ENCODE results near the gene POU2F3.

The POU2F3 gene

GRCh38 chr11:120220747-120221037 is 19.2 kb upstream of the POU2F3 start:
- no peak for DNase-seq (ENCODE audit: low read depth)
- no peak overlapping the region for H3K4me3 ChIP-seq (ENCODE audit: low read length)
- TF ChIP-seq CTCF (IDR thresholded peaks at IDR 0.05; ENCODE audit: insufficient read depth, low read depth, low read length, missing control alignments), result no peak

DNA sequence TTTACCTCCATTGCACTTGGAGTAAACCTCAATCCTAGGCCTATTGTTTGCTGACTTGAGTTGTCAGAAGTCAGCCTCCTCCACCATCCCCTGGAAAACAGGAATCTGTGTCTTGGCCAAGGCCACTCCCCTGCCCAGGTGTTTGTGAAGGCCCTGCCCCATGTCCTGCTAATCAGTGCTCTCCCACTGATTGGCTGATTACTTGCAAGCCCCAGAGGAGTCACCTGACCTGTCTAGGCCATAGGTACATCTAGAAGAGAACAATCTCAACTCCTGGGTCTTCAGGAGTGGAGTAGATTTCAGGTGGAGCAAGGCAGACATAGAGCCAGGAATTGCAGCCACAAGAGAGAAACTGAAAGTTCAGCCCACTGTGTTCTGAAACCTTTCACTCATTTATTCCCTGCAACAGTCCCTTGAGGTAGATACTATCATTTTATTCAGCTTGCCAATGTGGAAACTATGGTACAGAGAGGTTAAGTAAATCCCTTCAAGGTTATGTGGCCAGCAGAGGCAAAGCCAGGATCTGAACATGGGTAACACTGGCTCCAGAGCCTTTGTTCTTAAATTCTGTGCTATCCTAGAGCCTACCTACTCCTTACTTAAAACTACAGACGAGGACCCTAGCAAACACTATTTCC is 18.7 kb upstream of the POU2F3 start:
- DNase-seq (ENCODE audit: low read depth), result no peak
- no peak for TF ChIP-seq CTCF (IDR thresholded peaks at IDR 0.05; ENCODE audit: insufficient read depth, low read depth, low read length, missing control alignments)
- no peak overlapping the region for H3K4me3 ChIP-seq (ENCODE audit: low read length)

GRCh38 chr11:120222916-120223315 is 17.0 kb upstream of the POU2F3 start:
- no peak for TF ChIP-seq CTCF (IDR thresholded peaks at IDR 0.05; ENCODE audit: insufficient read depth, low read depth, low read length, missing control alignments)
- H3K4me3 ChIP-seq (ENCODE audit: low read length), result no peak overlapping the region
- DNase-seq (ENCODE audit: low read depth), result no peak

DNA sequence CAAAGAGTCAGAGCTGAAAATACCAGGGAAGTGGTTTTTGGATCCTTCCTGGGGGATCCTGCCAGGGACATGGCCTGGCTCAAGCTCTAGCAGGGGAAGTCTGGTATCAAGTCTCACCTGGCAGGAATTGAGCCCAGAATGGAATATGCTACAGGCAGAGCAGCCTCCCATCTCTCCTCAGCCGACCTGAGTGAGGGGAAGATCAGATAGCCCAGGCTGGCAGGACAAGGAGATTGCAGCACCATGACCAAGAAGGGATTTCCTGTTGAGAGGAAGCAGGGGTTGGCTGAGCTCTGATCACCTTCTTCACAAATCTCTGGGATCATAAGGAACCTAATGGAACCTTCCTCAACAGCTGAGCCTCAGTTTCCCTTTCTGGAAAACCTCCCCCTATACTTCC is 16.1 kb upstream of the POU2F3 start:
- no peak for DNase-seq (ENCODE audit: low read depth)
- no peak overlapping the region for H3K4me3 ChIP-seq (ENCODE audit: low read length)
- TF ChIP-seq CTCF (IDR thresholded peaks at IDR 0.05; ENCODE audit: insufficient read depth, low read depth, low read length, missing control alignments), result no peak

DNA sequence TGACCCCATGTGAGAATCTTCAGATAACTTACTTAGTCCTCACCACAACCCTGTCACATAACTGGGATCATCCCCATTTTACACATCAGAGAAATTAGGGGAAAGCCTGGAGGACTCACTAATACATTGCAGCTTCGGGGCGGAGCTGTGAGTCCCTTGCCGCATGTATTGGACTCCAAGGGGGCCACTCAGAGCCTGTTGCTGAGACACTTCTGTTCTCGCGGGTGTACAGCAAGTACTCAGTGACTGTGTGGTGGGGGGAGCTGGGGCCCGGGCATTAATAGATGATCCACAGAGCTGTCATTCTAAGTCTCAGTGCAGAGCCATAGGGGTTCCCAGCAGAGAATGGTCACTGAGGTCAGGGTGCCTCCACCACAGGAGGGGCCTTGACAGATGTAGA is 15.6 kb upstream of the POU2F3 start:
- no peak overlapping the region for H3K4me3 ChIP-seq (ENCODE audit: low read length)
- DNase-seq (ENCODE audit: low read depth), result no peak
- TF ChIP-seq CTCF (IDR thresholded peaks at IDR 0.05; ENCODE audit: insufficient read depth, low read depth, low read length, missing control alignments), result no peak

- TF ChIP-seq CTCF (IDR thresholded peaks at IDR 0.05; ENCODE audit: insufficient read depth, low read depth, low read length, missing control alignments), result no peak
- no peak overlapping the region for H3K4me3 ChIP-seq (ENCODE audit: low read length)
- no peak for DNase-seq (ENCODE audit: low read depth)
Measured at GRCh38 chr11:120224972-120225909, 14.7 kb upstream of the POU2F3 start.

Data from epithelial cell of esophagus (primary cell).